NCI-H2081 treated with DMSO at 0.1 percent for 48 hours (cell line): ENCODE measurements around the gene SLC16A11.
"Not testable (repeated sequence)": the region's sequence is repeated elsewhere in the genome, so short reads cannot be mapped to it uniquely, and the experiment has no call there.

Experiments used
- DNase-seq: peaks from one replicate; lab custom pipeline; 2025; lab: John Stamatoyannopoulos, UW

Gene SLC16A11

GRCh38 chr17:7058831-7059447, 15.0 kb upstream of the SLC16A11 start:
- DNase-seq = no peak

DNA sequence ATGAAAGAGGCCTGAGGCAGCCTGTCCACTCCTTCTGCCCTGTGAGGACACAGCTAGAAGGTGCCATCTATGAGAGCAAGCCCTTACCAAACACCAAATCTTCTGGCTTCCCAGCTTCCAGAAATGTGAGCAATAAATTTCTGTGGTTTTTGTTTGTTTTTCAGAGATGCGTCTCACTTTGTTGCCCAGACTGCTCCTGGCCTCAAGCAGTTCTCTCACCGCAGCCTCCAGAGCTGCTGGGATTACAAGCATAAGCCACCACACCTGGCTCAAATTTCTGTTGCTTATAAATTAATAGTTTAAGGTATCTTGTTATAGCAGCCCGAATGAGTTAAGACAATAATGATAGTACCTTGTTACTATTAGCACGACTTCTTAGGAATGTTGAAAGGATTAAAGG, 12.5 kb upstream of the SLC16A11 start:
- no peak for DNase-seq

GRCh38 chr17:7050583-7050982, 6.7 kb upstream of the SLC16A11 start:
- DNase-seq = not testable (repeated sequence)

DNA sequence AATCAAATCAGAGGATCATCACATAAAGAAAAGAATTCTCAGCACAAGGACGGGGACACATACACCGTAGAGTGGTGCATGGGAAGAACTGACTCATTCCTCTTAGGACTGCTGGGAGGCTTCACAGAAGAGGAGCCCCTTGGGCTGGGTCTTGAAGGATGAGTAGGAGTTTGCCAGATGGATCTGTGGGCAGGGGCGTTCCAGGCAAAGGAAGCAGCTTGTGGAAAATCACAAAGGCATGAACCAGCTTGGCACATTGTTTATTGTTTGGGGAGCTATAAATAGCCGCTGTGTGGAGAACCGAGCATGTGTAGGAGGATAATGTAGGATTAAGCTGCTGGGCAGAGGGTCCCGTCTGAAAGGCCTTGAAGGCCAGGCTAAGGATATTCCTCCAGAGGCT, 5.1 kb upstream of the SLC16A11 start:
- DNase-seq = no peak

- DNase-seq = no peak
Measured at GRCh38 chr17:7047566-7047965, 3.7 kb upstream of the SLC16A11 start.

DNA sequence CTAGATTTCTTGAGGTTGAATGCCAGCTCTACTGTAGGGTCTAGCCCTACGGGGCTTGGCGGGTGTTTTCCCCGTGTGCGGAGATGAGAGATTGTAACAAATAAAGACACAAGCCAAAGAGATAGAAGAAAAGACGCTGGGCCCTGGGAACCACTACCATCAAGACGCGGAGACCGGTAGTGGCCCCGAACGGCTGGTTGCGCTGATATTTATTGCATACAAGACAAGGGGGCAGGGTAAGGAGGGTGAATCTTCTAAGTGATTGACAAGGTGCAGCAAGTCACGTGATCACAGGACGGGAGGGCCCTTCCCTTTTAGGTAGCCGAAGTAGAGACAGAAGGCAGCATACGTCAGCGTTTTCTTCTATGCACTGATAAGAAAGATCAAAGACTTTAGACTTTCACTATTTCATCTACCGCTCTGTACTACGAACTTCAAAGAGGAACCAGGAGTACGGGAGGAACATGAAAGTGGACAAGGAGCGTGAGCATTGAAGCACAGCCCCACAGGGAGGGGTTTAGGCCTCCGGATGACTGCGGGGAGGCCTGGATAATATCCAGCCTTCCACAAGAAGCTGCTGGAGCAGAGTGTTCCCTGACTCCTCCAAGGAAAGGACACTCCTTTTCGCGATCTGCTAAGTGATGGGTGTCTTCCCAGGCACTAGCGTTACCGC, 3.0 kb upstream of the SLC16A11 start:
- not testable (repeated sequence) for DNase-seq

DNA sequence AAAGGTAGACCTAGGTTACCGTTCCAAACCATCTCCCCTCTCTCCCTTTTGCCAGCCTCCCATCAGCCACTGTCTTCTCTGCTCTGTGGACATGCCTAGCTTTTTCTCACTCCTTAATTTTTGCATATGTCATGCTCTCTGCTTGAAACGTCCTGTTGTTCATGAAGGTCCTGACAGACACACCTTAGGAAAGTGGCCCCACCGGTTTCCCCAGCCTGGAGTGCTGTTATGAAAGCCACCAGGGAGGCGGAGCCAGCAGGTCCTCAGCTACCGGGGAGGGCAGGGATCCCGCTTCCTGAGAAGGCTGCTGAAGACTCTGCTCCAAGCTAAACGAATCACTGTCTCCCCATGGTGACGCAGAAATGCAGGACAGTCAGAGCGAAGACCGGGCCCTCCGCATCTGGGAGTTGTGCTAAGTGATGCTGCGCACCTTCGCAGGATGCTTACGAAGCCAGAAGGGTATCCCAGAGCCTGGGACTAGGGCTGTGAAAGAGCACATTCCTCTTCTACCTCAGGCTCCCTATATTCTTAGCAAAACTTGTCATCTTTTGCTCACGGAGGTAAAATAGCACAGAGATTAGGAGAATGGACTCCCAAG, 2.3 kb upstream of the SLC16A11 start:
- no peak for DNase-seq

DNA sequence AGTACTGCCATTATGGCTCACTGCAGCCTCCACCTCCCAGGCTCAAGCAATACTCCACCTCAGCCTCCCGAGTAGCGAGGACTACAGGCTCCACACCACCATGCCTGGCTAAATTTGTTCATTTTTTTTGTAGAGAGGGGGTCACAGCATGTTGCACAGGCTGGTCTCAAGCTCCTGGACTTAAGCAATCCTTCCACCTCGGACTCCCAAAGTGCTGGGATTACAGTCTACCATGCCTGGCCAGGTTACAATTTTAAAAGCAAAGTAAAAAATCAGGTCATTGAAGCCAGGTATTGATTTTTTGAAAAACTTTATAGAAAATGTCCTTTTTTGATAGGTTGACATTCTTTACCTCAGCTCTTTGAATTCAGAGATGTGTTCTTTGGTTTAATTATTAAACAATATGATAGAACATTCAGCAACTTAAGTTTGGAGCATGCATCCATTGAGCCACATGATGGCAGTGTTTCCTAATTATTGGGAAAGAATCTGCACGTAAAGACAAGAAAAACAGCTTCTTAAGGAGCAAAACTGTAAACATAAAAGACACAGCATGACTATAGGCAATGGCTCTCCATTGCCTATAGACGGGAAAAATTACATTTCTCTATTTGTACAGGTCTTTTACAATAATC, 1.7 kb upstream of the SLC16A11 start:
- DNase-seq = no peak

DNA sequence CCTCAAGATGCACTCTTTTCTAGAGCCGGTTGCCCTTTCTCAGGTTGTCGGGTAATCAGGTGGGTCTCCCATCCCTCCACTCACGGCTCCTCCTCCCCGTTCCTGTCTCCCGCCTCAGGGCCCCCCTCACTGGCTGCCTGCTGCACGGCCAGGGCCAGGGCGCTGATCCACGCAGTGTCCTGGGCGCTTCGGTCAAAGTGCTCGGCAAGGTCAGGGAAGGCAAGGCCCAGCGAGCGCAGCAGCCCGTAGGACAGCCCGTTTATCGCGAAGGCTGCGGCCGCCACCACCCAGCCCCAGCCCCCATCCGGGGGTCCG, 753 bp downstream of the SLC16A11 start:
- no peak for DNase-seq

DNA sequence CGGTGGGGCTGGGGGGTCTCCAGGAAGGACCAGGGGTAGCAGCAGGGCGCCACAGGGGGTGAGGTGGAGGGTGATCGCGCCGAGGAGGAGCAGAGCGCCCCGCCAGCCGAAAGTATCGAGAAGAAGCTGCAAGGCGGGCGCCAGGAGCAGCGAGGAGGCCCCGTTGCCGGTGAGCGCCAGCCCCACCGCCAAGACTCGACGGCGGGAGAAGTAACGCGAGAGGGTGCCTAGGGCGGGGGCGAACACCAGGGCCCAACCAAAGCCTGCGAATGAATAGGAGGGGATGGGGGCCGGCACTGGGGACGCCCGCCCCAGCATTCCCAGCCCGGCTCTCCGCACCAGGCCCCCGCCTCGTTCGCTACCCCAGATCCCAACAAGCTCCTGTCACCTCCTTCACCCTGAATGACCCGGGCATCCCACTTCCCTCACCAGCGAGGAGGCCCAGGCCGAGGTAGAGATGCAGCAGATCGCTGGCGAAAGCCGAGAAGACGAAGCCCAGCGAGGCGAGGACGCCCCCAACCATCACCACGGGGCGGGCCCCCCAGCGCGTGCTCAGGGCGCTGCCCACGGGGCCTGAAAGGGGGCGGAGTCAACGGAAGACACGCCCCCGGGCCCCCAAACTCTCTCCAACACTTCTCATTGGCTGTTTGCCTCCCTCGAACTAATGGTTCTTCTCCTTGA, 1.3 kb downstream of the SLC16A11 start:
- DNase-seq = no peak

DNA sequence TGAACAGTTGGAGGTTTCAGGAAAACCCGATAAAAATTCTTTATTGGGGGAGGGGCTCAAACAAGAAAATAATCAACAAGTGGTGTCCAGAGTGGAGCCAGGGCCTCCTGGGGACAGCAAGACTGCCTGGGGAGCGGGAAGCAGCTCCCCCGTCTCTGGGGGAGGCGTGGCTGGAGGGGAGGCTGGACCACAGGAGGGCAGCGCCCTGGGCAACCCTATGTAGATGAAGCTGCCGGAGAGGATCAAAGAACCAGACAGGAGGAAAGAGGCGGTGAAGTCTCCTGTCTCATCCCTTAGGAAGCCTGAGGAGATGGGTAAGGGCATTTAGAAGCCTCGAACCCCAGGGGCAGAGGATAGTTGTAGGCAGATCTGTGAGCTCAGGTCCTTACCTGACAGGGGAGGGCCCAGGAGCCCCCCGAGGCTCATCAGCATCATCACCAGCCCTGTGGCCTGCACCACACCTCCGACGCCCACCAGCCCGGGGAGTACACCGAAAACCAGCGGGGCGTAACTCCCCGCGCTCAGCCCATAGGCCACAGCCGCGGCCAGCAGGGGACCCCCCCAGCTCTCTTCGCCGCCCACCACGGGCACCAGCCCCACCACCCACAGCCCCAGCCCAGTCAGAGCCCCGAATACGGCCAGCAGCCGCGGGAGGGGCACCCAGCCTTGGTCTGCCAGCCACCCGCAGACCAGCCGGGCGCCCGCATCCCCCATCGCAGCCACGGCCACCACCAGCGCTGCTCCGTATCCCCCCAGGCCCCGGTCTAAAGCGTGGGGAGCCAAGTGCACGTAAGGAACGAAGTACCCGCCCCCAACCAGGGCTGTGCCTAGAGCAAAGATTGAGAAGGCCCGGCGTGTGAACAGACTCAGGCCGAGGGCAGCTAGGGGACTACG, 2.0 kb downstream of the SLC16A11 start:
- no peak for DNase-seq

DNA sequence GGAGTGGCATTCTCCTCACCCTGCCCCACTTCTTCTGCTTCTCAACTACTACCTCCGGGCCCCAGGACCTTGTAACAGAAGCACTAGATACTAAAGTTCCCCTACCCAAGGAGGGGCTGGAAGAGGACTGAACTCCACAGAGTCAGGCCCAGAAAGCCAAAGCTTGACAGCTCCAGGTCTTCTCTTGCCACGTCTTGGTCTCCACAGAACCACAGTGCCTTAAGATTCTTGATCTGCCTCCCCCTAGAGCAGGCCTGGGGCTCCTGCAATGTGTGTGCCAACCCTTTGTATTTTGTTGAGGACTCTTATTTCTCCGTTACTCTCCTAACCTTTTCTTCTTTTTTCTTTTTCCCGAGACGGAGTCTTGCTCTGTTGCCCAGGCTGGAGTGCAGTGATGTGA, 4.1 kb downstream of the SLC16A11 start:
- DNase-seq = no peak

- no peak for DNase-seq
Measured at GRCh38 chr17:7038025-7038862, 5.6 kb downstream of the SLC16A11 start.

GRCh38 chr17:7035591-7036368, 8.1 kb downstream of the SLC16A11 start, which contains the start of gene SLC16A13:
Gene SLC16A13, plus strand, starts transcription at chr17:7036015. Its CDS starts 368 bp downstream, at chr17:7036383.
- peak; percentile 48 for DNase-seq

GRCh38 chr17:7034955-7035590, 8.8 kb downstream of the SLC16A11 start:
- no peak for DNase-seq

DNA sequence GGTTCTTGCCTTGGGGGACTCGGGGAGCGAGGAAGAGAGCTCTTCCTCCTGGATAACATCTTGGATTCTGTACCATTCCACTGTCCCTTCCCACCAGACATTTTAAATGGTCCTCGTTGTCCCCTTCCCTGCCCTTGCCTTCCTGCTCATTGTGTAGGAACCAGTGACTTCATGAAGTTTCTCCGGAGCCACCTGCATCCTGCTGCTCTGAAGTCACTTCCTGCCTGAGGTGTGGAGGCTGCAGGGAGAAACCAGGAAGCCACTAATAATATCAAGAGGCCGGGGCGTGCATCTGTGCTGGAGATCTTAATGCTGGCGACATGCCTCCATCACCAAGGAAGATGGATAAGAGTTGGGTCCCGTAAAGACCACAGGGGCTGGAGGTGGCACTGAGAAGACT, 14.2 kb downstream of the SLC16A11 start:
- no peak for DNase-seq

DNA sequence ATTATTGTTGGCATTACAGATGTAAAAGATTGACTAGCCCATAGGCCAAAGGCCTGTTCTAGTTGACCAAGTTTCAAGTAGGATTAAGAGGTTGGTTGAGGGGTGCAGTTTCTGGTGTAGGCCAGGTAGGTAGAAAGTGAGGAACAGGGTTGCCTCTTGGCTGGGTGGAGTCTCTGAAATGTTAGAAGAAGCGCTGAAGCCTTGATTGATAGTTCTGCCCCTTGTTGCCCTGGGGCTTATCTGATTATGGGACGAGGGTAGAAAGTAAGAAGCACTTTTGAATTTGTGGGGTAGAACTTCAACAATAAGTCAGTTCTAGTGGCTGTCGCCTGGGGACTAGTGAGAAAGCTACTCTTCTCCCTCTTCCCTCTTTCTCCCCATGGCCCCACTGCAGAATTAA, 14.8 kb downstream of the SLC16A11 start:
- no peak for DNase-seq

DNA sequence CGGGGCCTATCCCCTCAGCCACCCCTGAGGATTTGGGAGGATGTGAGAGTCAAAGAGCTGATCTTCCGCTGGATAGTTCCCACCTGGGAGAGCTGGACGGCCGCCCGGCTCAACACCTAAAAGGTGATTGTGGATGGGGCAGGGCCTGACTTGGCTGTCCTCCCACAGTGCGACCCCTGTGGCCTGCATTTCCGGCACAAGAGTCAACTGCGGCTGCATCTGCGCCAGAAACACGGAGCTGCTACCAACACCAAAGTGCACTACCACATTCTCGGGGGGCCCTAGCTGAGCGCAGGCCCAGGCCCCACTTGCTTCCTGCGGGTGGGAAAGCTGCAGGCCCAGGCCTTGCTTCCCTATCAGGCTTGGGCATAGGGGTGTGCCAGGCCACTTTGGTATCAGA, 16.6 kb downstream of the SLC16A11 start:
- no peak for DNase-seq

DNA sequence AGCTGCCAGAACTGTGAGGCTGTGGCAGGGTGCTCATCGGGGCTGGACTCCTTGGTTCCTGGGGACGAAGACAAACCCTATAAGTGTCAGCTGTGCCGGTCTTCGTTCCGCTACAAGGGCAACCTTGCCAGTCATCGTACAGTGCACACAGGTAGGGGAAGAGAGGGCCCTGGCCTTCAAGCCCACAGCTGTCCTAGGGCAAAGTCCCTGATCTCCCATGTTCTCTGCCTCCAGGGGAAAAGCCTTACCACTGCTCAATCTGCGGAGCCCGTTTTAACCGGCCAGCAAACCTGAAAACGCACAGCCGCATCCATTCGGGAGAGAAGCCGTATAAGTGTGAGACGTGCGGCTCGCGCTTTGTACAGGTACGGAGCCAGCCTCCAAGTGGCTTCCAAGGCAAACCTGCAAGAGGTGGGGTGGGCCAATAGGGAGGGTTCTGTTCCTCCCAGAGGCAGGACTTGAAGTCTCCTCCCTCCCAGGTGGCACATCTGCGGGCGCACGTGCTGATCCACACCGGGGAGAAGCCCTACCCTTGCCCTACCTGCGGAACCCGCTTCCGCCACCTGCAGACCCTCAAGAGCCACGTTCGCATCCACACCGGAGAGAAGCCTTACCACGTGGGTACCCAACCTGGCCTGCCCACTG, 17.3 kb downstream of the SLC16A11 start:
- no peak for DNase-seq
